HG03565 (cell line): ENCODE measurements around the gene PPM1D.
"Not testable (repeated sequence)": the region's sequence is repeated elsewhere in the genome, so short reads cannot be mapped to it uniquely, and the experiment has no call there.

Experiments
- ATAC-seq: cut with Tn5 transposase; IDR thresholded peaks from one replicate; pipeline ENCODE4 v1.9.1; 2021; ENCODE audit warnings: mild to moderate bottlenecking, moderate library complexity; ENCODE audit not compliant: unreplicated experiment

Gene PPM1D

GRCh38 chr17:60599620-60600489 lies at the start of gene PPM1D:
Gene PPM1D, plus strand, starts transcription at chr17:60600193. Its CDS starts 222 bp downstream, at chr17:60600415.
- peak; percentile 73 for ATAC-seq

- not testable (repeated sequence) for ATAC-seq
These were observed 47.7 kb upstream of the PPM1D start for GRCh38 chr17:60552255-60552654.

GRCh38 chr17:60554377-60554788 lies 45.6 kb upstream of the PPM1D start:
- no peak for ATAC-seq

GRCh38 chr17:60555786-60556185 lies 44.2 kb upstream of the PPM1D start:
- ATAC-seq: no peak

GRCh38 chr17:60557805-60558204 lies 42.2 kb upstream of the PPM1D start:
- ATAC-seq: no peak

- no peak for ATAC-seq
These were observed 40.4 kb upstream of the PPM1D start for GRCh38 chr17:60559659-60559994.

GRCh38 chr17:60559995-60560859 lies 39.8 kb upstream of the PPM1D start:
- ATAC-seq: no peak

- ATAC-seq: no peak
These were observed 39.1 kb upstream of the PPM1D start for GRCh38 chr17:60560860-60561257.

GRCh38 chr17:60562421-60562820 lies 37.6 kb upstream of the PPM1D start:
- no peak for ATAC-seq

GRCh38 chr17:60563743-60564142 lies 36.2 kb upstream of the PPM1D start:
- ATAC-seq: no peak

- ATAC-seq: no peak
These were observed 34.8 kb upstream of the PPM1D start for GRCh38 chr17:60565233-60565632.

GRCh38 chr17:60573236-60574051 lies 26.5 kb upstream of the PPM1D start:
- ATAC-seq: no peak

- no peak for ATAC-seq
These were observed 22.7 kb upstream of the PPM1D start for GRCh38 chr17:60577147-60577915.

GRCh38 chr17:60579090-60579489 lies 20.9 kb upstream of the PPM1D start:
- ATAC-seq: no peak

GRCh38 chr17:60579551-60579950 lies 20.4 kb upstream of the PPM1D start:
- ATAC-seq: no peak

- ATAC-seq: no peak
These were observed 17.0 kb upstream of the PPM1D start for GRCh38 chr17:60583008-60583407.

- ATAC-seq: no peak
These were observed 14.1 kb upstream of the PPM1D start for GRCh38 chr17:60585887-60586286.

- ATAC-seq: no peak
These were observed 13.6 kb upstream of the PPM1D start for GRCh38 chr17:60586288-60586974.

- ATAC-seq: no peak
These were observed 9.9 kb upstream of the PPM1D start for GRCh38 chr17:60590070-60590469.

GRCh38 chr17:60592750-60593149 lies 7.2 kb upstream of the PPM1D start:
- ATAC-seq: no peak
